Chondrocyte (in vitro differentiated cells): Measurements from ENCODE around the gene MAGOHB. TPM values are rescaled to one million over a fixed set of nuclear protein-coding genes. Genes with fewer than 3 reads are reported as not detected.

Experiments
- DNase-seq: peaks from one replicate; pipeline ENCODE4 v3.0.0; 2021; ENCODE audit warnings: mixed read lengths, low spot score
- H3K27ac Mint-ChIP-seq: one replicate; pipeline ENCODE4 v1.8.0; 2021; ENCODE audit warnings: mild to moderate bottlenecking, moderate library complexity, mixed read lengths; ENCODE audit not compliant: unreplicated experiment
- H3K27me3 Mint-ChIP-seq: 2 replicates; pipeline ENCODE4 v1.8.0; 2021; ENCODE audit warnings: low read depth, mixed read lengths
- H3K36me3 Mint-ChIP-seq: 2 replicates; pipeline ENCODE4 v1.8.0; 2021; ENCODE audit warnings: low read depth, mixed read lengths
- H3K4me1 Mint-ChIP-seq: 2 replicates; pipeline ENCODE4 v1.8.0; 2021; ENCODE audit warnings: low read depth, mild to moderate bottlenecking, mixed read lengths
- H3K4me3 Mint-ChIP-seq: one replicate; pipeline ENCODE4 v1.8.0; 2021; ENCODE audit warnings: mild to moderate bottlenecking, moderate library complexity, mixed read lengths; ENCODE audit not compliant: unreplicated experiment
- H3K9me3 Mint-ChIP-seq: 2 replicates; pipeline ENCODE4 v1.8.0; 2021; ENCODE audit warnings: low read depth, mixed read lengths
- total RNA-seq: library from RNA; stranded (reverse); gene quantifications from 3 replicates; pipeline ENCODE4 v1.2.1, GENCODE V29; 2021
- TF ChIP-seq, protein P1 (sequence below): fragments of 200-600 bp; sonication (generic); IDR thresholded peaks from 2 replicates; pipeline ENCODE4 v1.5.0; 2021; ENCODE audit warnings: antibody characterized with exemption, mild to moderate bottlenecking, moderate library complexity

The MAGOHB gene
- total RNA-seq, 1 donor from 2014 or later = 40.9 TPM

- H3K27me3 Mint-ChIP-seq = no peaks in the 10 kb centered on the region
- H3K4me1 Mint-ChIP-seq = peaks cover 8% of the 10 kb centered on the region
- DNase-seq = no peak
- TF ChIP-seq, protein P1, sequence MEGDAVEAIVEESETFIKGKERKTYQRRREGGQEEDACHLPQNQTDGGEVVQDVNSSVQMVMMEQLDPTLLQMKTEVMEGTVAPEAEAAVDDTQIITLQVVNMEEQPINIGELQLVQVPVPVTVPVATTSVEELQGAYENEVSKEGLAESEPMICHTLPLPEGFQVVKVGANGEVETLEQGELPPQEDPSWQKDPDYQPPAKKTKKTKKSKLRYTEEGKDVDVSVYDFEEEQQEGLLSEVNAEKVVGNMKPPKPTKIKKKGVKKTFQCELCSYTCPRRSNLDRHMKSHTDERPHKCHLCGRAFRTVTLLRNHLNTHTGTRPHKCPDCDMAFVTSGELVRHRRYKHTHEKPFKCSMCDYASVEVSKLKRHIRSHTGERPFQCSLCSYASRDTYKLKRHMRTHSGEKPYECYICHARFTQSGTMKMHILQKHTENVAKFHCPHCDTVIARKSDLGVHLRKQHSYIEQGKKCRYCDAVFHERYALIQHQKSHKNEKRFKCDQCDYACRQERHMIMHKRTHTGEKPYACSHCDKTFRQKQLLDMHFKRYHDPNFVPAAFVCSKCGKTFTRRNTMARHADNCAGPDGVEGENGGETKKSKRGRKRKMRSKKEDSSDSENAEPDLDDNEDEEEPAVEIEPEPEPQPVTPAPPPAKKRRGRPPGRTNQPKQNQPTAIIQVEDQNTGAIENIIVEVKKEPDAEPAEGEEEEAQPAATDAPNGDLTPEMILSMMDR = no peak
- no peak overlapping the region for H3K4me3 Mint-ChIP-seq
- peaks cover 24% of the 10 kb centered on the region for H3K9me3 Mint-ChIP-seq
- no peak overlapping the region for H3K27ac Mint-ChIP-seq
- peaks cover 14% of the 10 kb centered on the region for H3K36me3 Mint-ChIP-seq
These were observed 28.5 kb upstream of the MAGOHB start for GRCh38 chr12:10641735-10642500.

DNA sequence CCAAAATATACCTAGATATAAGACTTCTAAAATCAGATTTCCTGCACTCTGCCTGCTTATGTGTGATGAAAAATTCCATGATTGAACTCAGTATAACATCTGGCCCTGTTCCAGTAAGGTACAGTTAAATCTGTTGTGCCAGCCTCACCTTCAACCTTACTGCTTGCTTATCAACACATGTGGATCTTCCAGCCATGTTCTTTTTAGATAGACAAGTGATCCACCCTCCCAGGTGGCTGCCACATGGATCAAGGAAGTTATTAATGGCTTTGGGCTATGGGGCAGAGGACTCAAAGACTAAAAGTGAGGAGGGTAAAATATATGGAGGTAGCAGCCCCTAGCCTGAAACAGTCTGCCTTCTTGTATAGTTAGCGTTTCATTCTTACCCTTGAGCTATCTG, 25.3 kb upstream of the MAGOHB start:
- H3K36me3 Mint-ChIP-seq = no peaks in the 10 kb centered on the region
- H3K4me1 Mint-ChIP-seq = peaks cover 25% of the 10 kb centered on the region
- TF ChIP-seq, protein P1 = no peak
- no peak for DNase-seq
- H3K27ac Mint-ChIP-seq = no peak overlapping the region
- no peak overlapping the region for H3K4me3 Mint-ChIP-seq
- H3K27me3 Mint-ChIP-seq = no peaks in the 10 kb centered on the region
- H3K9me3 Mint-ChIP-seq = no peaks in the 10 kb centered on the region

- no peaks in the 10 kb centered on the region for H3K36me3 Mint-ChIP-seq
- no peaks in the 10 kb centered on the region for H3K9me3 Mint-ChIP-seq
- H3K27me3 Mint-ChIP-seq = no peaks in the 10 kb centered on the region
- no peak overlapping the region for H3K27ac Mint-ChIP-seq
- H3K4me3 Mint-ChIP-seq = no peak overlapping the region
- H3K4me1 Mint-ChIP-seq = peaks cover 29% of the 10 kb centered on the region
- no peak for DNase-seq
- TF ChIP-seq, protein P1 = no peak
These were observed 23.2 kb upstream of the MAGOHB start for GRCh38 chr12:10636611-10637010.

DNA sequence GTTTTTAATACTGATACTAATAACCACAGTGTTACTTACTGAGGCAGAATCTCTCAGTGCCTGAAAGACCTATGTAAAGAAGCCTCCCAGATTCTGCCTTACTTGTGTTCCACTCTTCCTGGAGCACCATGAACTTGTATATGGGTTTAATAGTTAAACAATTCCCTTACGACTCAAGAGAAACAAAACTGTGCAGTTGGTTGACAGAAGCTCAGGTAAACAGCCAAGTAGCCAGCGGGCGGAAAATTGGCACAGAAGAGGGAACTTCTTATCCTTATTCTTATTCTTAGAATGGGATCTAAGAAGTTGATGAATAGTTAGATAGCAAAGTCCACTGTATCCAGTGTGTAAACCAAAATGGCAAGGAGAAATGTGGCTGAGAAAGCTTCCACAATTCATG, 22.7 kb upstream of the MAGOHB start:
- no peak overlapping the region for H3K4me3 Mint-ChIP-seq
- H3K4me1 Mint-ChIP-seq = peaks cover 26% of the 10 kb centered on the region
- no peaks in the 10 kb centered on the region for H3K27me3 Mint-ChIP-seq
- DNase-seq = no peak
- no peaks in the 10 kb centered on the region for H3K36me3 Mint-ChIP-seq
- H3K9me3 Mint-ChIP-seq = no peaks in the 10 kb centered on the region
- TF ChIP-seq, protein P1 = no peak
- H3K27ac Mint-ChIP-seq = no peak overlapping the region

DNA sequence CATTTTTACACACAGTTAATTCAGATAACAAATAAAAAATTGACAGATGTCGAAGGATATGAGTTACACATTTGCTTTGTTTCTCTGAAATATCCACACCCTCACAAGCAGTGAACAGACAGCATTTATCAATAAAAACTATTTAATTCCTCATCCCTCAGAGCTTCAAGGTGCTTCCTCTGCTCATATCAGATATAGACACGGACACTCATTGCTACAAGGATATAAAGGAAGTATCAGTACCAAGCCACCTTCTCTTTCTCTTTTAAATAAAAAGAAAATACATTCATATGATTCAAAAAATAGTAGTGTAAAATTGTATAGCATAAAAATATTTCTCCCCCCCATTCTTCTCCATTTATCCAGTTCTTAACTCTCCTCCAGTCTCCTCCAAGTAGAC, 21.9 kb upstream of the MAGOHB start:
- Mint-ChIP-seq H3K4me3 (no peak overlapping the region), H3K4me1 (peaks cover 26% of the 10 kb centered on the region)
- TF ChIP-seq, protein P1 = no peak

More for the DNA sequence above, 21.9 kb upstream of the MAGOHB start:
- Mint-ChIP-seq H3K9me3 (no peaks in the 10 kb centered on the region), H3K27ac (no peak overlapping the region), H3K27me3 (no peaks in the 10 kb centered on the region), H3K36me3 (no peaks in the 10 kb centered on the region)
- no peak for DNase-seq
